Left lung (tissue), 10 donors: ENCODE measurements around the gene SCUBE2. TPM values are rescaled to one million over a fixed set of nuclear protein-coding genes. Genes with fewer than 3 reads are reported as not detected.

Experiments
- ATAC-seq: fragments of 200-7000 bp; cut with Tn5 transposase; one replicate; pipeline ENCODE4 v1.9.1; 2020; ENCODE audit warnings: moderate library complexity
- DNase-seq, 4 donors: peaks; one replicate each; pipeline ENCODE4 v3.0.0-alpha.2; 2013 to 2020
- H3K27ac ChIP-seq, 2 donors: fragments of 200-600 bp; sonication (generic) in 1 of 2; one replicate each; pipeline versions ENCODE4 v1.5.0 to v1.8.0; 2020 to 2021
- H3K27me3 ChIP-seq, 2 donors: fragments of 200-600 bp; sonication (generic) in 1 of 2; one replicate each; pipeline versions ENCODE4 v1.5.0 to v1.8.0; 2020 to 2021
- H3K36me3 ChIP-seq, 2 donors: fragments of 200-600 bp; sonication (generic) in 1 of 2; one replicate each; pipeline versions ENCODE4 v1.5.0 to v1.8.0; 2020 to 2021
- H3K4me1 ChIP-seq, 2 donors: fragments of 200-600 bp; one replicate each; pipeline ENCODE4 v1.8.0; 2021
- H3K4me3 ChIP-seq, 2 donors: fragments of 200-600 bp; sonication (generic) in 1 of 2; one replicate each; pipeline versions ENCODE4 v1.5.0 to v1.8.0; 2020 to 2021; ENCODE audit warnings: mild to moderate bottlenecking in 1 of 2
- H3K9me3 ChIP-seq, 2 donors: fragments of 200-600 bp; sonication (generic) in 1 of 2; one replicate each; pipeline versions ENCODE4 v1.5.0 to v1.8.0; 2020 to 2021
- intact Hi-C, 2 donors: fragments of 100-400 bp; cut with DNase I; formaldehyde crosslinking; loops; one replicate each; pipeline versions ENCODE4 v1.11.2 to v1.14.2; 2022
- polyA plus RNA-seq, 6 donors: library from polyadenylated mRNA; unstranded; fragments of 120-200 nt; gene quantifications; one replicate each; pipeline ENCODE4 v1.2.1, GENCODE V29; 2013; ENCODE audit not compliant: insufficient read length in 6 of 6
- total RNA-seq, 2 donors: library from RNA; stranded (reverse); fragmentation: NEBNext Ultra II Directional; extraction: Animal tissue kit (Norgen Biotek cat#: 25700); gene quantifications; one replicate each; pipeline ENCODE4 v1.2.1, GENCODE V29; 2021
- TF ChIP-seq, protein P1 (sequence below), 2 donors: fragments of 200-600 bp; sonication (generic) in 1 of 2; IDR thresholded peaks; one replicate each; pipeline versions ENCODE4 v1.5.0 to v1.8.0; 2021; ENCODE audit warnings: antibody characterized with exemption in 2 of 2
- donor health status: DM: no; HTN: yes; CAD: no.
- donor health status: DM: no; HTN: no; CAD: no.

SCUBE2 gene
- total and polyA plus RNA-seq, 8 donors = 2.7 to 55.9 (median 36.0) TPM

- Histone ChIP-seq H3K27ac (no peak overlapping the region), H3K27me3 (no peaks in the 10 kb centered on the region), H3K4me1 (peaks cover 0 to 5% of the 10 kb centered on the region in 2 donors), H3K4me3 (no peak overlapping the region), H3K36me3 (no peaks in the 10 kb centered on the region), H3K9me3 (no peaks in the 10 kb centered on the region)
- DNase-seq (no peak), ATAC-seq (no peak)
- TF ChIP-seq, protein P1, sequence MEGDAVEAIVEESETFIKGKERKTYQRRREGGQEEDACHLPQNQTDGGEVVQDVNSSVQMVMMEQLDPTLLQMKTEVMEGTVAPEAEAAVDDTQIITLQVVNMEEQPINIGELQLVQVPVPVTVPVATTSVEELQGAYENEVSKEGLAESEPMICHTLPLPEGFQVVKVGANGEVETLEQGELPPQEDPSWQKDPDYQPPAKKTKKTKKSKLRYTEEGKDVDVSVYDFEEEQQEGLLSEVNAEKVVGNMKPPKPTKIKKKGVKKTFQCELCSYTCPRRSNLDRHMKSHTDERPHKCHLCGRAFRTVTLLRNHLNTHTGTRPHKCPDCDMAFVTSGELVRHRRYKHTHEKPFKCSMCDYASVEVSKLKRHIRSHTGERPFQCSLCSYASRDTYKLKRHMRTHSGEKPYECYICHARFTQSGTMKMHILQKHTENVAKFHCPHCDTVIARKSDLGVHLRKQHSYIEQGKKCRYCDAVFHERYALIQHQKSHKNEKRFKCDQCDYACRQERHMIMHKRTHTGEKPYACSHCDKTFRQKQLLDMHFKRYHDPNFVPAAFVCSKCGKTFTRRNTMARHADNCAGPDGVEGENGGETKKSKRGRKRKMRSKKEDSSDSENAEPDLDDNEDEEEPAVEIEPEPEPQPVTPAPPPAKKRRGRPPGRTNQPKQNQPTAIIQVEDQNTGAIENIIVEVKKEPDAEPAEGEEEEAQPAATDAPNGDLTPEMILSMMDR (IDR thresholded peaks at IDR 0.05) = no peak
- intact Hi-C loops = no loop called here
These were observed 48.9 kb downstream of the SCUBE2 start for GRCh38 chr11:9042488-9042887.

DNA sequence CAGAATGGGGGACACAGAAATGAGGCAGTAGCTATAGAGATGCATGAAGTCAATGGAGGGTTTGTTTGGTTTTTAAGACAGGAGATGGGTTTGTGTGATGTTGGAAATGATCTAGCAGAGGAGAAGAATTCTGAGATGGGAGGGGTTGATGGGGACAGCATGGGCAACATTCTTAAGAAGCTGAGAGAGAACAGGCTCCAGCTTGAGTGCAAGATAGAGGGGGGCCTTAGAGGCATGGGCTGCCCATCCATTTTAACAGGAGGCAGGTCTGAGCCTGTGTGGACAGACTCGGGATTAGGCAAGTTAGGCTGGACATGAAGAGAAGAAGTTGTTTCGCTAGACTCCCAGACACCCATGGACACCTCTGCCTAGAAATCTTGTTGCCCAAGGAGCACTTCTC, 49.7 kb downstream of the SCUBE2 start:
- Histone ChIP-seq H3K27ac (no peak overlapping the region), H3K4me1 (peaks cover 0 to 6% of the 10 kb centered on the region in 2 donors), H3K27me3 (no peaks in the 10 kb centered on the region), H3K4me3 (no peak overlapping the region), H3K9me3 (no peaks in the 10 kb centered on the region), H3K36me3 (no peaks in the 10 kb centered on the region)
- intact Hi-C loops = no loop called here
- DNase-seq (no peak), ATAC-seq (no peak)
- TF ChIP-seq, protein P1 (IDR thresholded peaks at IDR 0.05) = no peak

GRCh38 chr11:9040410-9040809, 51.0 kb downstream of the SCUBE2 start:
- TF ChIP-seq, protein P1 (IDR thresholded peaks at IDR 0.05) = no peak

DNA sequence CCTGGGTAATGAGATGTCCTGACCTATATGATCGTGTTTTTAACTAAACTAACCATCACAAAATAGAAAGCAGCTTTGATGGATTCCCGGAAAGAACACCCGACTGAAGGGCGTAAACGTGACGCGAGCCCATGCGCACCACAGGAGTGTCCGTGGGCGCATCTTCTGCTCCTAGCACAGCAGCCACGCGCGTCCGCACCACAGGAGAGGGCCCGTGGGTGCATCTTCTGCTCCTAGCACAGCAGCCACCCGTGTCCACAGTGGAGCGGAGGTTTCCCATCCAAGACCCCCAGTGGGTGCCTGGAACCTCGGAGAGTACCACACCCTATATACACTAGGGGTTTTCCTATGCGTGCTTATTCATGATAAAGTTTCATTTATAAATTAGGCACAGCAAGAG, 51.5 kb downstream of the SCUBE2 start:
- no peak for DNase-seq
- TF ChIP-seq, protein P1 (IDR thresholded peaks at IDR 0.05) = no peak
- Histone ChIP-seq H3K27me3 (no peaks in the 10 kb centered on the region), H3K4me1 (peaks cover 0 to 6% of the 10 kb centered on the region in 2 donors), H3K27ac (no peak overlapping the region), H3K9me3 (no peaks in the 10 kb centered on the region), H3K36me3 (no peaks in the 10 kb centered on the region), H3K4me3 (no peak overlapping the region)
- intact Hi-C loops = no loop called here
- no peak for ATAC-seq

More at GRCh38 chr11:9040410-9040809, 51.0 kb downstream of the SCUBE2 start:
- H3K4me3 ChIP-seq = no peak overlapping the region
- peaks cover 0 to 6% of the 10 kb centered on the region in 2 donors for H3K4me1 ChIP-seq
- intact Hi-C loops = no loop called here
- ATAC-seq (no peak), DNase-seq (no peak)
- H3K36me3 ChIP-seq = no peaks in the 10 kb centered on the region
- H3K9me3 ChIP-seq = no peaks in the 10 kb centered on the region
- no peak overlapping the region for H3K27ac ChIP-seq
- no peaks in the 10 kb centered on the region for H3K27me3 ChIP-seq

DNA sequence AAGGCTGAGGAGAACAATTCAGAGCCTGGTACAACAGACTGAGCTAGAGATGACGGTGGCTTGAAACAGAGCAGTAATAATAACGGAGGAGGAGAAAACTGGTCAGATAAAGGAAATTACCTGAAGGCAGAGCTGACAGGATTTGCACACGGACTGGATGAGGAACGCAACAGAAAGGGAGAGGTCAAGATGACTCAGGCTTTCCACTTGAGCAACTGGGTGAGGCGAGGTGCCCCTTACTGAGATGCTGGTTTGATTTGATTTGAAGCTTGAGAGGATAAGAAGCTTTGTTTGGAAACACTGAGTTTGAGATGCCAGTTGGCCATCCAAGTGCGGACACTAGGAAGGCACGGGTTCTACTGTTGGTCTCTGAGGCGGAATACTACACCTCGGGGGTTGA, 52.2 kb downstream of the SCUBE2 start:
- Histone ChIP-seq H3K4me1 (peaks cover 0 to 6% of the 10 kb centered on the region in 2 donors), H3K27me3 (no peaks in the 10 kb centered on the region), H3K4me3 (no peak overlapping the region), H3K9me3 (no peaks in the 10 kb centered on the region), H3K36me3 (no peaks in the 10 kb centered on the region), H3K27ac (peak overlapping the region in 1 of 2 donors; percentile 10)
- peak; percentile 82 for ATAC-seq
- DNase-seq = peak in 1 of 4 donors; percentile 47
- intact Hi-C loops = no loop called here
- TF ChIP-seq, protein P1 (IDR thresholded peaks at IDR 0.05) = no peak
